Left hindlimb (tissue), 1 donor: ENCODE measurements around the gene PPCDC.

Experiments used
- DNase-seq: peaks from one replicate; pipeline ENCODE4 v3.0.0-alpha.2; 2018

PPCDC gene

GRCh38 chr15:75045332-75046015 lies 22.1 kb downstream of the PPCDC start:
- no peak for DNase-seq

- DNase-seq: no peak
These were observed 25.0 kb downstream of the PPCDC start for GRCh38 chr15:75048394-75048793.

- peak; percentile 51 for DNase-seq
These were observed 26.0 kb downstream of the PPCDC start for GRCh38 chr15:75049392-75049791.

GRCh38 chr15:75050283-75050682 lies 26.9 kb downstream of the PPCDC start:
- no peak for DNase-seq

GRCh38 chr15:75051191-75051608 lies 27.8 kb downstream of the PPCDC start:
- no peak for DNase-seq

GRCh38 chr15:75051711-75052110 lies 28.3 kb downstream of the PPCDC start:
- DNase-seq: no peak

GRCh38 chr15:75052972-75053747 lies 29.8 kb downstream of the PPCDC start:
- DNase-seq: no peak

GRCh38 chr15:75053748-75054125 lies 30.3 kb downstream of the PPCDC start:
- no peak for DNase-seq

GRCh38 chr15:75054172-75054897 lies 30.9 kb downstream of the PPCDC start:
- DNase-seq: no peak

- no peak for DNase-seq
These were observed 32.6 kb downstream of the PPCDC start for GRCh38 chr15:75056036-75056435.

GRCh38 chr15:75058127-75058905 lies 34.9 kb downstream of the PPCDC start:
- DNase-seq: no peak

- no peak for DNase-seq
These were observed 36.2 kb downstream of the PPCDC start for GRCh38 chr15:75059607-75060006.

GRCh38 chr15:75061272-75061671 lies 37.9 kb downstream of the PPCDC start:
- DNase-seq: peak; percentile 61

GRCh38 chr15:75062706-75063105 lies 39.3 kb downstream of the PPCDC start:
- no peak for DNase-seq

- DNase-seq: no peak
These were observed 39.9 kb downstream of the PPCDC start for GRCh38 chr15:75063338-75063737.

- no peak for DNase-seq
These were observed 40.5 kb downstream of the PPCDC start for GRCh38 chr15:75063889-75064288.

GRCh38 chr15:75064846-75065245 lies 41.5 kb downstream of the PPCDC start:
- DNase-seq: no peak

- DNase-seq: no peak
These were observed 42.1 kb downstream of the PPCDC start for GRCh38 chr15:75065467-75065850.

GRCh38 chr15:75065851-75066509 lies 42.6 kb downstream of the PPCDC start:
- DNase-seq: no peak

- DNase-seq: no peak
These were observed 43.9 kb downstream of the PPCDC start for GRCh38 chr15:75067123-75067830.

- DNase-seq: no peak
These were observed 45.4 kb downstream of the PPCDC start for GRCh38 chr15:75068748-75069147.
